GM18502 (cell line): ENCODE measurements around the gene ZNF394.

Experiments
- ATAC-seq: cut with Tn5 transposase; IDR thresholded peaks from one replicate; pipeline ENCODE4 v1.9.1; 2021; ENCODE audit warnings: mild to moderate bottlenecking; ENCODE audit not compliant: unreplicated experiment, poor library complexity

ZNF394 gene

DNA sequence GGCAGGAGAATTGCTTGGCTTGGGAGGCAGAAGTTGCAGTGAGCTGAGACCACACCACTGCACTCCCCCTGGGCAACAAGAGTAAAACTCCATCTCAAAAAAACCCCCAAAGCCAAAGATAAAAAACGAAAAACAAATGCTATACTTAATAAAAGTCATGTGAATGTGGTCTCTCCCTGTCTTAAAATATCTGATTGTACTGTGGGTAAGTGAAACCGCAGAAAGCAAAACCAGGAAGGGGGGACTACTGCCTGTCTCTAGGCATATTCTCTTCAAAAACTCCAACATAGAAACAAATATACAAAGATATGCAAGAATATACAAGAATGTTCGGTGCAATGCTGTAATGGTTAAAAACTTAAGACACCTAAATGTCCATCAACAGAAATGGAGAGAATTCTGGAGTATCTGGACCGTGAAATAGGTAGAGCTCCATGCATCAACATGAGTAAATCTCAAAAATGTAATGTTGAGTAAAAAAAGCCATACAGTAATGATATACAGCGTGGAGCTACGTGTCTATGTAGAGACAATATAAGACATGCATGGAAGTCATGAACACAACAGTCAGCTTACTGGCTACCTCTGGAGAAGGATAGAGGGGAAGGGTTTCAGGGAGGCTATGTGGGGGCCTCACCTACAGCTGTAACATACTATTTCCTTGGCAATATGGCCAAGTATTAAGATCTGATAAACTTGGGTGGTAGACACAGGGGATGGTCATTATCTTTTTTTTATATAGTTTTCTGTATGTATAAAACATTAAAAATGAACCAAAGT is 2.1 kb downstream of the ZNF394 start:
- ATAC-seq, result no peak

DNA sequence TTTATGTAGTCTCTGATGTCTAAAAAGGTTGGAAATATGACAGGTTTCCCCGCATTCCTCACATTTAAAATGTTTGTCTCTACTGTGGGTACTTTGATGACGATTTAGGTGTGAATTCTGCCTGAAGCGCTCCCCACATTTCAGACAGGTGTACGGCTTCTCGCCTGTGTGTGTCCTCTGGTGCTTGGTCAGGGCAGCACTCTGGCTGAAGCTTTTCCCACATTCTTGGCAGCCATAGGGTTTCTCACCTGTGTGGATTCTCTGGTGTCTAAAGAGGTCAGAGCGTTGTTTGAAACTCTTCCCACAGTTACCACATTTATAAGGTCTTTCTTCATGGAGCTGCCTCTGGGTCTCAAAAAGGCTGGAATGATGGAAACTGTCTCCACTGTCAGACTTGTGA is 6.3 kb downstream of the ZNF394 start:
- no peak for ATAC-seq

DNA sequence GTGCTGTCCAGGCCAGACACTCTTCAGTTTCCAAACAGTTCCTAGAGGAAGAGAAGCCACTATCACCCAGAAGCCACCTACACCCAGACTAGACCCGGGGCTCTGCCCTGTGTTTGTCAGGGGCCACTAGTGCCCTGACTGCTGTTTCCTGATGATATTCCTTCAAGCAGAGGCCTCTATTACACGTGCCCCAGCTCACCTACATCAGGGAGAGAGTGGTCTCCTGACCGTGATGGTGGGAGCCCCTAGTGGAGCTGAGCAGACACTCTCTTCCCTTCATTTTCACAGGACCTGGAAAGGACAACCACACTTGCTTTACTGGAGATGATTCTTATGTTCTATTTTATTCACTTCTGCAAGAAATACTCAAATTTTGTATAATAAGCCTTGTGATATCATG is 9.2 kb downstream of the ZNF394 start:
- no peak for ATAC-seq

DNA sequence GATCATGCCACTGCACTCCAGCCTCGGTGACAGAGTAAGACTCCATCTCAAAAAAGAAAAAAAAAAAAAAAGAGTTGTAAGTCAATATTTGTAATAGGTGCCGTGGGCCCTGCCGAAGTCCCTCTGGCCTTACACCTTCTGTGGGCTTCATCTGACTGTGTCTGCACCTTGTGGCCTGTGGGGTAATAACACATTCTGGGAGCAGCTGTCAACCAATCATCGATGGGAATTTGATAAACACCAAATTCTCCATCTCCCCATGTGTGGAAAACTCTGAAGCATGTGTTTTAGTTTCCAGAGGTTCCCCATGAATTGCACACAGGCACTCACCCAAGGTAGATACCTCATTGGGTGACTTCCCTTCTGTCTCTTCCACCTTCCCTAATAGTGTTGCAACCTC is 10.8 kb downstream of the ZNF394 start:
- ATAC-seq, result no peak

DNA sequence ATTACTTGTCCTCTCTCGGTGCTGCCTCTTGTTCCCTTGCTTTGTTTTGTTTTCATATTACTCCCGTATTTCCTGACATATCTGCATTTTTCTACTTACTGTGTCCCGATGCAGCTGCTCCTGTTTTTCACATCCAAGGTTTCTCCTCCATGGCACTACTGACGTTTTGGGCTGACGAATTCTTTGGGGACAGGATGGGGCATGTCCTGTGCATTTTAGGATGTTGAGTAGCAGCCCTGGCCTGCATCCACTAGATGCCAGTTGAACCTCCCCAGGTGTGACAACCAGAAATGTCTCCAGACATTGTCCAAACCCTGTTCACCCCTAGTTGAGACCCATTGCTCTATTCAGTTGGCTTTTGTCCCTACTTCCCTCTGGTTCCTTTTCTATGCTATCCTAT is 15.0 kb downstream of the ZNF394 start:
- no peak for ATAC-seq

DNA sequence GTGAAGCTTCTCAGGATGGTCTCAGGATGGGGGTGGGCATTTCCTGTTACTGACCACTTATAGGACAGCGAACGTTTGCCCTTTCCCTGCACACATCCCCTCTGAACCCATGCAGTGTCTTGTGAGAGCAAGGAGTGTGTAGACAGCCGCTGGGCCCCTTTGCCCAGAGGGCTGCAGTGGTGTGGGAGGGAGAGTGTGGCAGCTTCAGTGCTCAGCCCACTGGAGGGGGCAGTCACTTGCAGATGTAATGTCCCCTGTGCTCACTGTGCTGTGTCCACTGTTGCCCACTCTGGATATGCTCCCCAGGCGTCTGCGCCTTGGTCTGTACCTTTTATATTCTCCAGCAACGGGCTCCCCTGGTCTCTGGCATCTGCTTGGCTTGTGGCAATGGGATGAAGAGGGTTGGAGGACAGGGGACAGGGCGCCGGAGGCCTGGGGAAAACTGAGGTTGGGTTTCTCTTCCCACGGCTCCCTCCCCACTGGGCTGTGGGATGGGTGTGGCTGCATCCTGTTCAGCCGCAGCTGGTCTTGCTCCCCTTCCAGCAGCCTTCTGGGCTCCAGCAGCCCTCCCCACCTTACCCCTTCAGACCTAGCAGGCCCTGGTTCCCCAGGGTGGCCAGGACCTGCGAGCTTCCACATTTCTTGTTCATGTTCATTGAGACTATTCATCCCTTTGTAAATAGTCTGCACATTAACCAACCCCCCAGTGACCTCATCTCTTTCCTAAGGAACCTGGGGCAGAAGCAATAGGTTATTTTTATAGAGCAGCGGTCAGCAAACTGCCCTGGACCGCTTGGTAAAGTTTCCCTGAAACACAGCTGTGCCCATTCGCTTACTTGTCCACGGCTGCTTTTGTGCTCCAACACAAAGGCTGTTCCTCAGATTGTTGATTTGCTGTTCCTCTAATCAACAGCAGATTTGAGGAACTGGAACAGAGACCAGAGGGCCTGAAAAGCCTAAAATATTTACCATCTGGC is 21.3 kb downstream of the ZNF394 start:
- ATAC-seq, result no peak

DNA sequence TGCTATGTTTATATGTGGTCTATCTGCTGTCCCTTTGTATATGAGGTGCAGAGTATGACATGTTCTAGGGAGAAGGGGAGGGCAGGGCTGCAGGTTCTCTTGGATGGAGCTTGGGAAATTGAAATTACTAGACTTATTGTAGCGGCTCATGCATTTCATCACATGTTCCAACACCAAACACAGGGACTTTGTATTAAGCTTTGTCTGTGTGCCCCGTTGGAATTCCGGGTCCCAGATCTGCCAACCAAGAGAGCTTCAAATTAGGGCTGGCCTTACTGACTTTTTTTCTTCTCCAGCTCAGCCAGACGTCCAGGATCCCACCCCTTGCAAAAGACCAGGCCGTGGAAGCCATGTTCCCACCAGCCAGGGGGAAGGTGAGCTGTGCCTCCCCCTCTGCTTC is 24.0 kb downstream of the ZNF394 start:
- no peak for ATAC-seq

DNA sequence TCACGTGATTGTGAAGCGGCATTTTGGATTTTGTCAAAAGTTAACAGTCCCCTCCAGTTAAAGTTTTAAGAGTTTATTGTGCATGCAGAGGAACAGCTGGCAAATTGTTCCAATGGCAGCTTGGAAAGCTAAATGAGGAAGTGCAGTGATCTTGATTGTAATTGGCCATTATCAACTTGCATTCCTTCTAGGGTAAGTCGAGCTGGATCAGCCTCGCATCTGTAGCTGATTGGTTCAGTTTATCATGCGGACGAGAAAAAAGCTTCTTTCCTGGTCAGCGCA is 26.8 kb downstream of the ZNF394 start:
- no peak for ATAC-seq

DNA sequence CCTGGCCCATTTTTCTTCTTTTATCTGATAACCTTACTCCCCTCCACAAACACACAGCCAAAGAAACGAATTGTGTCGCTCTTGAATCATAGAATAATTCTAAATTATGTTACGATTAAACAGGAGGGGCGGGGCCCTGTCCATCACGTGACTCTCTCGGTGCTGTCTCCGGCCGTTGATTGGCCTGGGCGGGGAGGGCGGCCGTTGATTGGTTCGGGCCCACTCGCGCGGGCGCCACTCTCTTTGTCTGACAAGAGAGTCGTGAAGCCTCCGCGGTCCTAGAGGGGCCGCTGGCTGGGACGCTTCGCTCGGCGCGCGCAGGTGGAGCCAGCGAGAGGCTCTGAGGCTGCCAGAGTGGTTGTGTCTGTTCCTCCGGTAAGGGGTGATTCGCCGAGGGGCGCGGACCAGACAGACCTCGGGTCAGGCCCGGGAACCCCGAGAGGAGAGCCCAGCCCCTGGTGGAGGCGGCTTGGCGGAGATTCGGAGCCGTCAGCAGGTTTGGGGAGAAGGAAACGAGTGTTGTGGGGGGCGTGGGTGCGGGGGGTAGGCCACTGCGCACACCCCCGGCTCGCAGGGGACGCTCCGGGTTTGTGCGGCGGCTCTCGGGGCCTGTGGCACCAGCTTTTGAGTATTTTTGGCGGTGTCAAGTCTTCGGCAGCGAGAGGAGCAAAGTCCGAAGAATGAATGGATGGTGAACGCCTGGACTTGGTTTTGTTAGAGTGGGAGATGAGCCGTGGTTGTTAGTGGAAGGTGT is 27.3 kb downstream of the ZNF394 start, which contains the start of gene ZNF789:
Gene ZNF789 (plus strand): TSS at position 330 of the 754 bp plus-strand sequence. CDS start 3,567 bp downstream, outside the sequence.
- peak; percentile 97 for ATAC-seq

DNA sequence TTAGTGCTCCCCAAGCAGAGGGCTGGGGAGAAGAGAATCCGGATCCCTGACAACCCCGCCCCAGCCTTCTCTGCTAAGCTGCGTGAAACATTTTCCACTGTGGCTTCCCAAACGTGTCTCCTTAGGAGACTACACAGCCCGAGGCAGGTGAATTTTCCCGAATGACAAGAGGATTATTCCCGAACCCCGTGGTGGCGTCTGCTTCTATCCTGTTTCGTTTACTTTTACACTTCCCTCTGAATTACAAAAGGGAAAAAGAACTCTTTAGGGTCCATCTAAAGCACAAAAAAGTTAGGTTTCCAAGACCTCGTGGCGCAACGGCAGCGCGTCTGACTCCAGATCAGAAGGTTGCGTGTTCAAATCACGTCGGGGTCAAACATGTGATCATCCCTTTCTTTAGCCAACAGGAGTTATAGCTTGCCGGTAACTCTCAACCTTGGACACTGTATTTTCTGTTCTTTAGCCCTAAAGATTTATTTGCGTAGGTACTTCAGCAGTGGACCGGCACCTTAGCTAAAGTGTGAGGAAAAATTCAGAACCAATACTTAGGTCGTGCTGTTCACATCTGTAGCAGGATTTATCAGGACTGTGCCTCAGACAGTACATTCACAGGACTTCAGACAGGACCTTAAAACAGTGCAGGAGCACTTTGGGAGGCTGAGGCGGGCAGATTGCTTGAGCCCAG is 30.6 kb downstream of the ZNF394 start:
- no peak for ATAC-seq

DNA sequence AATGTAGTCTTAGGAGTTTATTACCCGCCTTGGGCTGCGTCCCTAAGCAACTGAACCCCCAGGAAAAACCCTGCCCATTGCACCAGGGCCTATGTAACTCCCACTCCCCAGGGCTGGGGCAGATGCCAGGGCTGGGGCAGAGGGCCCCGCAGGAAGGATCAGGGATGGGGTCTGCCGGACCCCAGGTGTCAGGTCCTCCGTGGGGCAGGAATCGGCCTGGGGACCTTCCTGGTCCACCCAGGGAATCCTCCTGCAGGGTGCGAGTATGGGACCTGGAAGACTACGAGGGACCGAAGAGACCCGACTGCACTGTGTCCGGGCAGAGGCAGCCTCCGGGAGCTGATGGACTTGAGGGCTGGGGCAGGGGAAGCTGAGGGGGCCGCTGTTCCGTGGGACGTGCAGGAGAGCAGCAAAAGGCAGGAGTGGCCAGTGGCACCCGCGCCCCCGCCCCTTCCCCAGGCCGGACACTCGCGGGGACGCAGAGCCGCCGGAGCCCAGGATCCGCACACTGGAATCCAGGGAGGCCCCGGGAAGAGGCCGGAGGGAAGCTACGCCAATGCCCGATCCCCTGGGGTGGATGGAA is 31.7 kb downstream of the ZNF394 start:
- no peak for ATAC-seq

DNA sequence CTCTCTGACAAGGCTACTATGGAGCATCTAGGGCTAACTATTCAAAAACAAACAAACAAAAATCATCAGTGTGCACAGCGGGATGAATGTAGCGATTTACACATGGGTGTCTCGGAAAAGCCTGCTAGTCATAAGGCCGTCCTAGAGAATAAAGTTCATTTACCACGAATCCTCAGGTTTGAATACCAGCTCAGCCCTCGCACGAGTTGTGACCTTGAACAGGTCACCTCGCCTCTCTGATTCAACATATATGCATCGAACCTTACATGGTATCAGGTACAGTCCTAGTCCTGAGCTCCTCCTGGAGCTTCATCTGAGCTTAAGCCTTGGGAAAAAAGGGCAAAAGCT is 34.7 kb downstream of the ZNF394 start:
- no peak for ATAC-seq

DNA sequence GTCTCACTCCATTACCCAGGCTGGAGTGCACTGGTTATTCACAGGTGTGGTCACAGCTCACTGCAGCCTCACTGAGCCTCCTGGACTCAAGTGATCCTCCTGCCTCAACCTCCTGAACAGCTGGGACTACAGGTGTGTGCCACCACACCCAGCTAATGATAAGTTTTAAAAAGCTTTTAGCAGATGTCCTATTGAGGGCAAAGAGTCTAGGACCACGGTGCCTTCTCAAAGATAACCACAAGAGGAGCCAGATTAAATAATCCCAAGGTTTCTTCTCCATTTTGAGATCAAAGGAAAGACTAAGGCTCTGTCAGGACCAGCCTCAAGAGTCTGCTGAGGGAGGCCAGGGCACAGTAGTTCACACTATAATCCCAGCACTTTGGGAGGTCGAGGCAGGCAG is 38.9 kb downstream of the ZNF394 start:
- ATAC-seq, result no peak

DNA sequence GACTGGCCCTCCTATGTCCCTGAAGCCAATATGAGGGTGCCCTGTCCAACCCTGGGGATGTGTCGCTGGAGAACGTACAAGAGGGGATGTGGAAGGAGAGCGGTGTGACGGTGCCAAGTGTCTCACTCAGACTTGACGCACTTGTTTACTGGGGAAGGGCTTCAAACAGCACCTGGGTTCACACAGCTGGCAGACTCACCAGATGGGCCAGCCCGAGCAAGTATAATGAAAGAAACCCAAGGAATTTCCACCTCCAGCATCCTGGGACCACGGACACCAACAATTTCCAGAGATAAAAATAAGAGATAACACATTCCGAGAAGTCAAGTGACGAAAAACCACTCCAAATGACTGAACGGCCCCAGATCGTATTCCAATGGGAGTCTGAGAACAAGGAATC is 39.4 kb downstream of the ZNF394 start:
- ATAC-seq, result no peak

DNA sequence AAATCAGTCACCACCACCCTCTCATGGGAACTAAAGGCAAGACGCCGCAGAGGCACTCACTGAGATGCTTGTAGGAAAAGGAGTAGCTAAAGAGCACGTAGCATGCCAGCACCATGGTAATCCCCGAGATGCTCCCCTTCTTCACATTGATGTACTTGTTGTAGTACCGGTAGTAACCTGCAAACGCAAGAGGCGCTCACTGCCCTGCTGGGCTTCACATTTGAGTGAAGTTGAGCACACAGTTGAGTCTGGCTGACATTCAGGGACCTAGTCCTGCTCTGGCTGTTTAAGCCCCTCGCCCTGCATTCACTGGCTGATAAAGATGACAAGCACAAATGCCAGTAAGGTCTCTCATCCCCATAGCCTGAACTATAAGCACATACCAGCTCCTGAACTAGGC is 41.0 kb downstream of the ZNF394 start:
- ATAC-seq, result no peak

DNA sequence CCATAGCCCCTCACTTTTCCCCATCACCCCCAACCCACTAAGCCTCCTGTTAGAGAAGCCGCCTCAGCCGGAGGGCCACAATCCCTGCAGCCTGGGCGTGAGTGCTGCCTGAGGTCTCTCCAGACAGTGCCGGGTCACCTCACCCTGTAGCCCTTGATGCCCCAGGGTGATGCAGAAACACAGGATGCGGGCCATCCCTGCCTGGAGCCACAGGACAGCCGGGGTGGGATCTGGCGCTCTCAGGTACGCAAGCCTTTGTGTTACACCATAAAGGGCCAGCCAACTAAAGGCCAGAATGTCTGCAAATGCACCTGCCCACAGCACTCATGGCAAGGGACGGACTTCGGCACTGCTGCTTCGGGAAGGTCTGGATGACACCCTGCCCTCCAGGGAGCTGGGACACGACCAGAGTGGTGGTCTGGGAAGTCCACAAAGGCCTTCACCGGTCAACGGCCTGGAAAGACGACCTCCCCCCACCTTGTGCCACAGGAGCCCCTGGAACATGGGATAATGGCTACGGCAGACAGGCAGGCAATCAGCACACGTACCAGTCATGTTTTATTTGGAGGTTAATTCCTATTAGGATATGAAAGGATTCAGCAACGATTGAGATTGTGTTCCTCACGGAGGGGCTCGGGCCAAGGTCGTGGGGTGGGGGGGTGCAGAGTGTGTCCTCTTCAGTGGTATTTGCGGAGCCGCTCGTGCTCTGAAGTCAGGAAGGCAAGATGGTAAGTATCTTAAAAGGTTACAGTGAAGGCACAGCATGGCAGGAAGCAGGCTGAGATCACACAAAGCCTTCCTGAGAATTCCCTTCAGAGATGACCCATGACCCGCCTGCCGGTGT is 42.2 kb downstream of the ZNF394 start:
- no peak for ATAC-seq

DNA sequence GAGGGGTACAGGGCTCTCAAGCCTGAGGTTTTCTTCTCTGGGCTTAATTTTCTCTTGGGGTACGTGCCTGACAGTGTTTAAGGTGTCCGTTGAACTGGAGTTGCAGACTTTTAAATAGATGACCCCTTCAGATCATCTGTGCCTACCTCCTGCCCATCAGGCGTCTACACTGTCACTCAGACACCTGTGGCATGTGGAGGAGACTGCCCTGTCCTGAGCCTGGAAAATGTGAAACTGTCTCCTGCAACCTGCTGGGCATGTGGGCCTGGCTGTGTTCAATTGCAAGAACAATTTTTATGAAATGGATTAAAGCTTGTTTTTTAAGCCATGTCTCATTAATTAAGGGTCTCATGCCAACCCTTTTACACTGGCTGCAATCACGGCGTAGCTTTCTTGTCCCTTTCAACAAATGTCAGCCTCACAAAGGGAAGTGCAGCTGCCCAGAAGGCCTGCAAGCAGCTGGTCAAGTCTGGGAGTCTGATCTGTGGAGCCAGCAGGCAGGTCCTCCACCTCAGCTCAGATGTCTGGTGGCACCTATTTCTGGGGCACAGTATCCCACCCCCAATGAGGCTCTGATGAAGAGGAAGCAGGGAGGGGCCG is 42.9 kb downstream of the ZNF394 start:
- no peak for ATAC-seq

DNA sequence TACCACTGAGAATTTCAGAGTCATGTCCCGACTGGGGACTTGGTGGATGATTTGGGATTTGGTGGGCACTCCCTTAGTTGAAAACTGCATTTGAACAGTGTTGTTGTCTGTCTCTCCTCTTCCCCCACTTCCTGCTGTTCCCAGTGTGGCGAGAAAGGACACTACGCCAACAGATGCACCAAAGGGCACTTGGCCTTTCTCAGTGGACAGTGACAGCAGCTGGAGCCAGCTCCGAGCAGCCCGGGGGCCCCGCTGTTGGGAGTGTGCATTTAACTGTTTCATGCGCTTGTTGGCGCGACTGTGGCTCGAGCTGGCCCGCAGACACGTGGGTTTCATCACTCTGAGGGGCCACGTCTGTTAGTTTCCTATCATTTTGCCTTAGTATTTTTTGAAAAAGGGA is 43.8 kb downstream of the ZNF394 start:
- ATAC-seq, result no peak

DNA sequence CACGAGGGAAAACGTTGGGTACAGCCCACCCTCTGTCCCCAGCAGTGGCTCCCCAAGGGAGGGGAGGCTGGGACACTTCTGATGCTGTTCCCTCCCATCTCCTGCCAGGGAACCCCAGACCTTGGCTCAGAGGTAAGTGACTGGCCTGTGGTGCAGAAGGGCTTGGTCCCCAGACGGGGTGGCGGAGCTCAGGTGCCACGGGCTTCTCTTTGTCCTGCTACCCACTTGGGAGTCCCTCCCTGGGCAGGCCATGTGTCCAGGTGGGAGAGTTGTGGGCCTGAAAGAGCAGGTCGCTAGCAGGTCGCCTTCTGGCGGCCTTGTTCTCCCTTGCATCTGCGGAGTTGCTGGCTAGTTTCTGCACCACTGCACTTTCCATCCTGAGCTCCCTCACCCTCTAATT is 44.2 kb downstream of the ZNF394 start:
- ATAC-seq, result no peak
